DMS79 (cell line): Measurements from ENCODE around the gene CHI3L1.

Source experiments
- DNase-seq: peaks from one replicate; lab custom pipeline; 2025; lab: John Stamatoyannopoulos, UW

Gene CHI3L1

GRCh38 chr1:203181586-203182386, 4.7 kb downstream of the CHI3L1 start:
- no peak for DNase-seq

- DNase-seq = no peak
Observed at GRCh38 chr1:203180611-203181330, 5.7 kb downstream of the CHI3L1 start.

GRCh38 chr1:203179667-203180005, 6.9 kb downstream of the CHI3L1 start:
- no peak for DNase-seq

GRCh38 chr1:203178821-203179666, 7.5 kb downstream of the CHI3L1 start:
- no peak for DNase-seq

- no peak for DNase-seq
Observed at GRCh38 chr1:203178083-203178482, 8.4 kb downstream of the CHI3L1 start.

GRCh38 chr1:203177470-203178039, 8.9 kb downstream of the CHI3L1 start:
- no peak for DNase-seq

GRCh38 chr1:203177036-203177405, 9.5 kb downstream of the CHI3L1 start:
- DNase-seq = no peak

- DNase-seq = no peak
Observed at GRCh38 chr1:203176273-203177035, 10.1 kb downstream of the CHI3L1 start.

- no peak for DNase-seq
Observed at GRCh38 chr1:203175827-203176241, 10.7 kb downstream of the CHI3L1 start.

- no peak for DNase-seq
Observed at GRCh38 chr1:203175237-203175826, 11.2 kb downstream of the CHI3L1 start, which contains the start of gene MYBPH. TSS of gene MYBPH (minus strand) at chr1:203175826. CDS start at chr1:203175755, 71 bp downstream.

GRCh38 chr1:203174324-203174985, 12.0 kb downstream of the CHI3L1 start:
- no peak for DNase-seq

- DNase-seq = no peak
Observed at GRCh38 chr1:203173566-203173965, 12.9 kb downstream of the CHI3L1 start.

- no peak for DNase-seq
Observed at GRCh38 chr1:203173011-203173555, 13.4 kb downstream of the CHI3L1 start.

- no peak for DNase-seq
Observed at GRCh38 chr1:203172184-203173010, 14.1 kb downstream of the CHI3L1 start.

- no peak for DNase-seq
Observed at GRCh38 chr1:203171341-203172183, 14.9 kb downstream of the CHI3L1 start.

GRCh38 chr1:203170625-203171330, 15.7 kb downstream of the CHI3L1 start:
- no peak for DNase-seq

GRCh38 chr1:203169770-203170520, 16.6 kb downstream of the CHI3L1 start:
- DNase-seq = no peak
